Measurements from ENCODE around the gene MMP7. TPM values are rescaled to one million over a fixed set of nuclear protein-coding genes. Genes with fewer than 3 reads are reported as not detected.

The MMP7 gene
- polyA plus RNA-seq, 1 of the 3 experiments (the other 2 are of a cell fraction): 0.13 TPM

DNA sequence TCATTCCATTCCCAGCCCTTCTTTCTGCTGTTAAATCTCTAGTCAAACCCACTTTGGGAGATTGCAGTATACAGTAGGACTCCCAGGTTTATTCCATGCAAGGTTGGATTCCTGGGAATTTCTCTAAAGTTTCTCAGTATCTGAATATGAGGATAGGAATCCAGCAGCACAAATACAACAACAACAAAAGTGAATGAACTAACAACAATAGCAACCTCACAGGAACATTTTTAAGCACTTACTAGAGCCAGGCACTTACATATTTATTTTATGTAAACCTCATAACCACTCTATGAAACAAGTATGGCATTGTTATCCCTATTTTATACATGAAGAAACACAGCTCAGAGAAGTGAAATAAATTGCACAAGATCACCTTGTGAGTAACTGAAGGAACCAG is 1.9 kb downstream of the MMP7 start (continued):
- TF ChIP-seq FOXM1 (IDR thresholded peaks at IDR 0.05; ENCODE audit: low read depth): no peak

GRCh38 chr11:102527684-102528083 is 2.9 kb downstream of the MMP7 start:
- ChIA-PET POLR2A (no interaction called here), CTCF (no interaction called here)
- no peaks in the 10 kb centered on the region for H3K36me3 ChIP-seq (replicated peaks in 1 of 2; ENCODE audit: control insufficient read depth in 1 of 2, insufficient read depth in 2 of 2, low read length in 1 of 2)
- H2AFZ ChIP-seq (ENCODE audit: low read depth): no peak overlapping the region
- H3K4me3 ChIP-seq (ENCODE audit: low read depth in 2 of 2, low read length in 1 of 2): no peak overlapping the region
- no peak overlapping the region for H3K27ac ChIP-seq (ENCODE audit: low read depth in 2 of 2, low read length in 1 of 2)
- H3K9me2 ChIP-seq: no peaks in the 10 kb centered on the region
- no peaks in the 10 kb centered on the region for H3K79me2 ChIP-seq (ENCODE audit: insufficient read depth)
- H3K27me3 ChIP-seq (ENCODE audit: insufficient read depth): no peaks in the 10 kb centered on the region
- no peaks in the 10 kb centered on the region; a peak in 1 of 4 replicates for H3K4me1 ChIP-seq (ENCODE audit: control insufficient read depth in 1 of 2, insufficient read depth in 2 of 2, low read depth in 1 of 2, low read length in 1 of 2)
- no peak for DNase-seq
- H3K4me2 ChIP-seq: no peak overlapping the region
- no peak overlapping the region for H3K9ac ChIP-seq
- no peaks in the 10 kb centered on the region for H4K20me1 ChIP-seq (ENCODE audit: insufficient read depth)
- peaks cover 10% of the 10 kb centered on the region for H3F3A ChIP-seq (replicated peaks; ENCODE audit: insufficient read depth)
- no peaks in the 10 kb centered on the region for H3K9me3 ChIP-seq
- 0 out of 2 replicates have a peak, but pooled peaks have one; percentile 18 for TF ChIP-seq JUND (IDR thresholded peaks at IDR 0.05)
- TF ChIP-seq TCF12 (IDR thresholded peaks at IDR 0.05): 0 out of 2 replicates have a peak, but pooled peaks have one; percentile 21
- TF ChIP-seq MXI1 (IDR thresholded peaks at IDR 0.05; ENCODE audit: low read depth, low read length): no peak
- TF ChIP-seq SIN3A (IDR thresholded peaks at IDR 0.05; ENCODE audit: borderline replicate concordance, low read depth, low read length): no peak
- TF ChIP-seq, protein P1, sequence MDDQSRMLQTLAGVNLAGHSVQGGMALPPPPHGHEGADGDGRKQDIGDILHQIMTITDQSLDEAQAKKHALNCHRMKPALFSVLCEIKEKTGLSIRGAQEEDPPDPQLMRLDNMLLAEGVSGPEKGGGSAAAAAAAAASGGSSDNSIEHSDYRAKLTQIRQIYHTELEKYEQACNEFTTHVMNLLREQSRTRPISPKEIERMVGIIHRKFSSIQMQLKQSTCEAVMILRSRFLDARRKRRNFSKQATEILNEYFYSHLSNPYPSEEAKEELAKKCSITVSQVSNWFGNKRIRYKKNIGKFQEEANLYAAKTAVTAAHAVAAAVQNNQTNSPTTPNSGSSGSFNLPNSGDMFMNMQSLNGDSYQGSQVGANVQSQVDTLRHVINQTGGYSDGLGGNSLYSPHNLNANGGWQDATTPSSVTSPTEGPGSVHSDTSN (IDR thresholded peaks at IDR 0.05): no peak
- WGBS (ENCODE audit: low lambda C conversion rate): 33% methylated on average over 2 of the region's 2 CpGs

DNA sequence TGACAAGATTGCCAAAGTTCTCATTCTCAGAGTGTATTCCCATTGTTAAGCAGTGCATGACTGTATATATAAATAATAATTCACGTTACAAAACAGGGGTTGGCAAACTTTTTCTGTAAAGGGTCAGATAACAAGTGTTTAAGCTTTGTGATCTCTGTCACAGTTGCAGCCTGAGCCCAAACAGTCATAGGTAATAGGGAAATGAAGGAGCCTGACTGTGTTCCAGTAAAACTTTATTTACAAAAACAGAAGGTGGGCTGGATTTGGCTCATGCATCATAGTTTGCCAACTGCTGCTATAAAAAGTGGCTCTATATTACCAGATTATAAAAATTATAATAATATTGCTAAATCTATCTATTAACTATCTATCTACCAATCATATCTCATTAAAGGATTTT is 3.5 kb downstream of the MMP7 start:
- H3K9me2 ChIP-seq: no peaks in the 10 kb centered on the region
- no peak overlapping the region for H3K27ac ChIP-seq (ENCODE audit: low read depth in 2 of 2, low read length in 1 of 2)
- ChIA-PET CTCF (no interaction called here), POLR2A (no interaction called here)
- no peaks in the 10 kb centered on the region for H3K27me3 ChIP-seq (ENCODE audit: insufficient read depth)
- no peaks in the 10 kb centered on the region for H3K36me3 ChIP-seq (replicated peaks in 1 of 2; ENCODE audit: control insufficient read depth in 1 of 2, insufficient read depth in 2 of 2, low read length in 1 of 2)
- H3K4me3 ChIP-seq (ENCODE audit: low read depth in 2 of 2, low read length in 1 of 2): no peak overlapping the region
- H2AFZ ChIP-seq (ENCODE audit: low read depth): no peak overlapping the region
- 86% methylated on average over 1 of the region's 1 CpG for WGBS (ENCODE audit: low lambda C conversion rate)
- no peaks in the 10 kb centered on the region for H3K9me3 ChIP-seq
- no peaks in the 10 kb centered on the region for H3K79me2 ChIP-seq (ENCODE audit: insufficient read depth)
- DNase-seq: no peak
- no peaks in the 10 kb centered on the region for H4K20me1 ChIP-seq (ENCODE audit: insufficient read depth)
- no peak overlapping the region for H3K4me2 ChIP-seq
- no peak overlapping the region for H3K9ac ChIP-seq
- no peaks in the 10 kb centered on the region; a peak in 1 of 4 replicates for H3K4me1 ChIP-seq (ENCODE audit: control insufficient read depth in 1 of 2, insufficient read depth in 2 of 2, low read depth in 1 of 2, low read length in 1 of 2)
- TF ChIP-seq FOXJ3 (CRISPR knock-in tag; IDR thresholded peaks at IDR 0.05): no peak
- H3F3A ChIP-seq (replicated peaks; ENCODE audit: insufficient read depth): peaks cover 10% of the 10 kb centered on the region

DNA sequence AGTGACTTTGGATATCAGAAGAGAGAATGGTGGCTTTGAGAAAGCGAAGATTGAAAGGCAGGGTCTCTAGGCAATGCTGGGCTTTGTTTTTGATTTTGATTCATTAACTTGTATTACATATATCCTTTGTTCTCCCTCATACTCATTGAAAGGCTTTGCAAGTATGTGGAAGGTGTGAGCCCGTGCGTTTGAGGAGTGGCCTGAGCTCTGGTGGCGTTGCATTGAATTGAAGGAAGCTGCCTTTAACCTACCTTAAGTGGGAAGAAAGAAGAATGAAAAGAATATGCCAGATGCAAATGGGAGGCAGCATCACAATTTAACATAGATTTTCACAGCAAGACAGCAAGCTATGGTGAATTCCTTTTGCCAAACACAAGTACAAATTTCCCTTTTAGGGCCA is 6.7 kb downstream of the MMP7 start:
- Histone ChIP-seq H3K4me1 (ENCODE audit: control insufficient read depth in 1 of 2, insufficient read depth in 2 of 2, low read depth in 1 of 2, low read length in 1 of 2) (no peaks in the 10 kb centered on the region), H3K27ac (ENCODE audit: low read depth in 2 of 2, low read length in 1 of 2) (no peak overlapping the region), H3K36me3 (replicated peaks in 1 of 2; ENCODE audit: control insufficient read depth in 1 of 2, insufficient read depth in 2 of 2, low read length in 1 of 2) (no peaks in the 10 kb centered on the region), H3K79me2 (ENCODE audit: insufficient read depth) (no peaks in the 10 kb centered on the region), H3K27me3 (ENCODE audit: insufficient read depth) (no peaks in the 10 kb centered on the region), H3K4me2 (no peak overlapping the region), H3F3A (replicated peaks; ENCODE audit: insufficient read depth) (peaks cover 6% of the 10 kb centered on the region), H4K20me1 (ENCODE audit: insufficient read depth) (no peaks in the 10 kb centered on the region), H3K9ac (no peak overlapping the region), H3K9me2 (no peaks in the 10 kb centered on the region), H3K9me3 (no peaks in the 10 kb centered on the region), H3K4me3 (ENCODE audit: low read depth in 2 of 2, low read length in 1 of 2) (no peak overlapping the region), H2AFZ (ENCODE audit: low read depth) (no peak overlapping the region)
- ChIA-PET CTCF (interaction anchor here (1.1 kb wide), 1 partner anchor 133 kb away, joined by 3 read pairs; no protein-coding TSS in a partner anchor), POLR2A (no interaction called here)
- DNase-seq: no peak
- 91% methylated on average over 4 of the region's 4 CpGs for WGBS (ENCODE audit: low lambda C conversion rate)
- no peak for TF ChIP-seq POLR2AphosphoS5 (IDR thresholded peaks at IDR 0.05; ENCODE audit: low read depth, low read length)
- no peak for TF ChIP-seq TCF12 (IDR thresholded peaks at IDR 0.05)
- TF ChIP-seq GATA2 (CRISPR knock-in tag; IDR thresholded peaks at IDR 0.05): no peak
- TF ChIP-seq YY1 (IDR thresholded peaks at IDR 0.05; ENCODE audit: low read depth): no peak
- TF ChIP-seq, protein P1 (IDR thresholded peaks at IDR 0.05): no peak
- TF ChIP-seq CTCF (IDR thresholded peaks at IDR 0.05): no peak
- TF ChIP-seq SMC3 (IDR thresholded peaks at IDR 0.05; ENCODE audit: low read depth, low read length): no peak
- TF ChIP-seq FOXJ3 (CRISPR knock-in tag; IDR thresholded peaks at IDR 0.05): no peak
- TF ChIP-seq NFIC (IDR thresholded peaks at IDR 0.05; ENCODE audit: borderline replicate concordance): no peak
- TF ChIP-seq GABPA (IDR thresholded peaks at IDR 0.05; ENCODE audit: low read depth): no peak
- TF ChIP-seq FOSL2 (IDR thresholded peaks at IDR 0.05; ENCODE audit: borderline replicate concordance, low read depth): no peak
- no peak for TF ChIP-seq MEF2A (IDR thresholded peaks at IDR 0.05; ENCODE audit: borderline replicate concordance, low read depth)
- no peak for TF ChIP-seq RFX5 (IDR thresholded peaks at IDR 0.05; ENCODE audit: low read length)
- TF ChIP-seq USF1 (IDR thresholded peaks at IDR 0.05; ENCODE audit: borderline replicate concordance, low read depth): no peak

Measured in SK-N-SH (cell line).